ENCODE measurements around the gene RALGDS. TPM values are rescaled to one million over a fixed set of nuclear protein-coding genes. Genes with fewer than 3 reads are reported as not detected.

RALGDS gene
- total RNA-seq, 1 experiment from 2014 or later: 26.9 TPM

DNA sequence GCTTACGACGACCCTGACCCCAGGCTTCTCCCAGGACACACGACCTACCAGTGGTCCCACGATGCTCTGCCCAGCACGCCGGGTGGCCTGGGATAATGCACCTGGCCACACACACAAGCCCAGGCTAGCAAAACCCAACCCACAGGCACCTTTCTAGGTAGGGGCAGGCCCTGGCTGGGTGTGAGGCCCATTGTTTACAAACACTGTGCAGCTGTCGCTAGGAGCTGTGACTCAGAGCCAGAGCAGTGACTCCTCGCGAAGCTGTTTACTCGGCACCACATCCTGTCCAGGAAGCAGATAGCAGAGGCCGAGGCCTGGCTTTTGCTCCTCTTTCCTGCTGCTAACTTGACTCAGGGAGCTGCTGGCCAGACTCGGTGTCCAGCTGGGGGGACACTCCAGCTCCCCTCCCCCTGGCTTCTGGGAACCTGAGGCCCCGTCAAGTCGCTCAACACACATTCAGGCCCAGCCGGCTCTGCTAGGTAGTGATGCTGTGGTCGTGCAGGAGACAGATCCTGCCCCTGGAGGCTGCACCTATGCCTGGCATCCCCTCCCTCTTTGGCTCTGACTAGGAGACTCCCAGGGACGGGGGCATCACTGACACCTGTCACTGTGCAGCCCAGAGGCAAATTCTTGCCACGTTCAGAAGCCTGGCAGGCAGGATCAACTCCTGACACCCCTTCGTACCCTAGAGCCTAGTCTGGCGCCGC is 12.8 kb upstream of the RALGDS start:
- Histone ChIP-seq H3K4me3 (peak overlapping the region; percentile 7), H3K4me1 (peaks cover 38% of the 10 kb centered on the region), H3K27ac (peak overlapping the region; percentile 99), H3K36me3 (no peaks in the 10 kb centered on the region), H3K27me3 (no peaks in the 10 kb centered on the region), H3K9me3 (replicated peaks) (no peaks in the 10 kb centered on the region)
- DNase-seq: peak; percentile 96 to 97

DNA sequence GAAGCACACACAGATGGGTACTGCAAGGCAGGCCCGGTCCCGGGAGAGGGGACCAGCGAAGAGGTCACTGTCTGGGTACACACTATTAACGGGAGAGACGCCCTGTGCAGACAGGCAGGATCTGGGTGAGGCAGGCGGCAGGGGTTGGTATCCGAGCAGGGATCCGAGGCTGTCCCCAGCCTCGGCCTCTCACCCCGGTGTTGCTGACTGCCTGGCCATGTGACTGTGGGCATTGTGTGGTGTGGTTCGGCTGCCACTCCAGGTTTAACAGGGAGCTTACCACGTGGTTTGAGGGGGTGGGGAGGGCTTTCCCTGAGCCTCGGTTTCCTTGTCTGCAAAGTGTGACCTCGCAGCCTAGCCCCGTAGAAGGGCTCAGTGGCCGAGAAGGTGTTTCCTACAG is 11.1 kb upstream of the RALGDS start:
- no peaks in the 10 kb centered on the region for H3K9me3 ChIP-seq (replicated peaks)
- no peak overlapping the region for H3K4me3 ChIP-seq
- H3K27me3 ChIP-seq: no peaks in the 10 kb centered on the region
- no peaks in the 10 kb centered on the region for H3K36me3 ChIP-seq
- peak overlapping the region; percentile 99; the same call in 1 of the 2 replicates for H3K27ac ChIP-seq
- DNase-seq: no peak
- H3K4me1 ChIP-seq: peaks cover 43% of the 10 kb centered on the region

DNA sequence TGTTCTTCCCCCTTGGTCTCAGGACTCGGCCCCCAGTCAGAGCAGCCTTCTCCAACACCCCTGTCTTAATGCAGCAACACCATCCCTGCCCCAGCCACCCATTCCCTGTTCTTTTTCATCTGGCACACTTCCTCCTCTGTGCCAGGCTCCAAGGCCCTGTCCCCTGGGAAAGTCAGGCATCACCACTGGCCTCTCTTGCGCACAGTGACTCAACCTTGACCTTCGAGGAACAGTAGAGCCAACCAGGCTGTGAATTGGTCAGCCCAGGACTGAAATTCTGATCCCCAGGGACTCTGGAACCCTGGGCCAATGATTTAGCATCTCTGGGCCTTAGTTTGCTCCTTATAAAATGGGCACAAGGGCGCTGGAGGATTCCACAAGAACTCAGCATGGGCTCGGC is 10.5 kb upstream of the RALGDS start:
- Histone ChIP-seq H3K4me1 (peaks cover 50% of the 10 kb centered on the region), H3K27me3 (no peaks in the 10 kb centered on the region), H3K27ac (no peak overlapping the region), H3K36me3 (no peaks in the 10 kb centered on the region), H3K9me3 (replicated peaks) (no peaks in the 10 kb centered on the region), H3K4me3 (no peak overlapping the region)
- no peak for DNase-seq

DNA sequence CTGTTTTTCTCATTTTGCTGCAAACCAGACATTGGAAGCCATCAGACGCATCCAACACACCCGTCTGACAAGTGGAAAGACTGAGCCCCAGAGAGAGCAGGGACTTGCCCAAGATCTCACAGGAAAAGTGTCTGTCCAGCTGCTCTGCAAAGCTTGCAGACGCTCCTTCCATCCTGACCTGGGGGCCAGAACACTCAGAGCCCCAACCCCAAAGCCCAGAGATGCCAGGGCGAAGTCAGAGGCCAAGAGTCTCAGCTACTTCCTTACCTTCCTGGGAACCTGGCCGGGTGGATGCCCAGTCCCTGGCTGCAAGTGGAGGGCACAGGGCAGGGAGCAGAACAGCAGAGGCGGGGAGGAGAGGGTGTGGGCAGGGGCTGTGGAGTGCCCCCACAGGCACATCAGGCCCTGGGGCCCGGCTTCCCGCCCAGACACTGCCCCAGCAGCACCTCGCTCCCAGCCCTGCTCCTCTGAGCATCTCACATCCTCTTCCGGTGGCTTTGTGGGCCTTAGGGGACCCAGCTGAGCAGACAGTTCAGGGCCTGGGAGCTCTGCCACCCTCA is 9.7 kb upstream of the RALGDS start:
- H3K27me3 ChIP-seq: no peaks in the 10 kb centered on the region
- no peaks in the 10 kb centered on the region for H3K9me3 ChIP-seq (replicated peaks)
- no peak overlapping the region for H3K4me3 ChIP-seq
- DNase-seq: no peak
- H3K36me3 ChIP-seq: no peaks in the 10 kb centered on the region
- H3K27ac ChIP-seq: no peak overlapping the region
- H3K4me1 ChIP-seq: peaks cover 54% of the 10 kb centered on the region

DNA sequence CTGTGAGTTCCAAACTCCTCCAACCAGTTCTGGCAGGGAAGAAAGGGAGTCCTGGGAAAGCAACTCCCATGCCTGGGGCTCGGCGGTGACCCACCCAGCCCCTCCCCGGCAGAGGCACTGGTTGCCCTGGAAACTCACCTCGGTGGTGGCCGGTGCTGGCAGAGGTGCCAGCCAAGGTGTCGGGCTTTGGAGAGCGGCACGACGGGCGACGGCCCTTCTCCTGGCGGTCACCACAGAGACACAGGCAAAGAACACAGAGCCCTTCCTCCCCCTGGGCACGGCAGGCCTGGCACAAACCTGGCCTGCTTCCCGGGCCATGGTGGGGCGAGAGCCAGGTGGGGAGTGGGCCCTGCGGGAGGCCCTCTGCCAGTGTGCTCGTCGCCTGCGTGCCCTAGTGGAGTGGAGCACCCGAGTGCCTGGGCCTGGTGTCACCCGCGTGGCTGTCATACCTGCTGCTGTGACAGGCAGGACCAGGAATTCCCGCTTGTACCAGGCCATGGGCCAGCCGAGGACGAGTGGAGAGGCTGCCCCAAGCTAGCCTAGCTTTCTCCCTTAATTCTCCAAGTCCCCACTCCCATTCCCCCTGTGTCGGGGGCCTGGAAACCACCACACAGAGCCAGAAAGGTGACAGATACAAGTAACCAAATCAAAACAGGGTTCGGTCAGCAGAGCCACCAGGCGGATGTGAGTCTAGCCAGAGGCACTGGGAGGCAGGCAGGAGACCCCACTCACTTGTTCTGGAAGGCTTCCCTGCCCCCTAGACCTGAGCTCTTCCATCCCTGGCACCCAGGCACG is 8.2 kb upstream of the RALGDS start:
- no peaks in the 10 kb centered on the region for H3K9me3 ChIP-seq (replicated peaks)
- H3K4me1 ChIP-seq: peaks cover 43% of the 10 kb centered on the region
- H3K4me3 ChIP-seq: no peak overlapping the region
- H3K36me3 ChIP-seq: no peaks in the 10 kb centered on the region
- DNase-seq: no peak
- H3K27ac ChIP-seq: no peak overlapping the region
- H3K27me3 ChIP-seq: no peaks in the 10 kb centered on the region

DNA sequence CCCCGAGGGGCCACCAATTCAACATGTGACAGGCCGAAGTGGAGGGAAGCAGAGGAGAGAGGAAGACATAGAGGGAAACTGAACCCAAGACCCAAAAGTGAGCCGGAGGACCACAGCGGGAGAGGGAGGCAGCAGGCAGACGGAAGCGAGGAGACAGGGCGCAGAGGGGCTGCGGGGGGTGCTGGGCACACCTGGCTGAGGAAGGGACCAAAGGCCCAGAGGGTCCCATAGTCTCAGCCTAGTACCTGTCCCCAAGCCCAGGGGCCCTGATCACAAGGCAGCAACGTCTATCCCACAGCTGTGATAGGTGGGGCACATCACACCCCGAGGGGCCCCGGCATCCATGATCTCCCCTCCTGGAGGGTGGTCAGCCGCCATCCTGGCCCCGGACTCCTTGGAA is 7.1 kb upstream of the RALGDS start:
- Histone ChIP-seq H3K9me3 (replicated peaks) (no peaks in the 10 kb centered on the region), H3K27ac (no peak overlapping the region), H3K4me1 (peaks cover 36% of the 10 kb centered on the region), H3K27me3 (no peaks in the 10 kb centered on the region), H3K4me3 (no peak overlapping the region), H3K36me3 (no peaks in the 10 kb centered on the region)
- no peak for DNase-seq

DNA sequence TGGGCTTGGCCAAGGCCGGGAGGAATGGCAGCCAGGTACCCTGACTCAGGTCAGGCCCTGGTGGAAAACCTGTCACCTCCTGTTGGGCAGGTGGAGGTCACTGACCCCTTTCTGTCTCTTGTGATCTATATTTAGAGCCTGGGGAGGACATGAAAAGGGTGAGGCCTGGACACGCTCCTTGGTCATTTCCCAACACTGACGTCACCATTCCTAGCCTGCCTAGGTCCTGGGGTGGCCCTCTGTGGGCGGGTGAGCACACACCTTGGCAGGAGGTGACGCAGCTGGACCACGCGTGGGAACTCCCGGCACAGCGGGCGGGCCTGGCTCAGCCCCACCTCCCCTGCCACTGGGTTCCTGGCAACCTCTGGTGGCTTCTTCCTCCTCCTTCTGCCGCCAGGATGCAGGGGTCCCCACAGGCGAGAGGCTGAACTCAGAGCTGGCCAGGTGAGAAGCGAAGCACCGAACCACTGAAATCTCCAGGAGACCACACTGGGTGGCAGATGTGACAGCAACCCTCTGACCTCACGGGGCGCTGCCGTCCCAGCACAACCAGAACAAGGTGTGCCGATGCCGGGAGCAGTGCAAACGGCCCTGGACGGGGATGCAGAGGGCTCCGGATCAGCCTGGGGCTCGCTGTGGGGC is 6.4 kb upstream of the RALGDS start:
- Histone ChIP-seq H3K9me3 (replicated peaks) (no peaks in the 10 kb centered on the region), H3K27me3 (no peaks in the 10 kb centered on the region), H3K4me3 (no peak overlapping the region), H3K36me3 (no peaks in the 10 kb centered on the region), H3K27ac (no peak overlapping the region), H3K4me1 (peaks cover 34% of the 10 kb centered on the region)
- no peak for DNase-seq

DNA sequence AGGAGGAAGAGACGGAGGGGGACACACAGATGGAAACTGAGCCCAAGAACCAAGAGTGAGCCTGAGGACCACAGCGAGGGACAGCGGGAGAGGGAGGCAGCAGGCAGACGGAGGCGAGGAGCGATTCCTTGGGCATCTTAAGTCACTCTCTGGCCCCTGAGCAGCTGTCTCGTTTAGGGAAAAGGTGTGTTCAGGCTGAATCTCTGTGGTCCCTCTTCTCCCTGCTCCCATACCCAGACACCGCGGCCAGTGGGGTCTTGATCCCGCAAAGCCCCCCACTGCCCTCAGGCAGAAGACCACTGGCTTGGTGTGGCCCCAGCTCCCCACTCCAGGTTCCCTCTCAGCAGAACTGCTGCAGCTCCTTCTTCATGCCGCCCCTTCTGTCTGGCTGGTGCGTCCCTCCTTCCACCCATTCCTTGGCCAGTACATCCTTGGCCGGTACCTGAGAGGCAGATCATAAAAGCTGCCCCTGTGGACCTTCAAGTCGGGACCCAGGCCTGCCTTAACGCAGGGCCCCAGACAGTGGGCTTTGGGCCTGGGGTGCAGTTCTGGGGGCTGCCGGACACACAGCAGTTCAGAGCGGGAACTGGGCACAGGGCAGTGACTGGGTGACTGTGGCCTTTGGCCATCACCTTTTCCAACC is 5.8 kb upstream of the RALGDS start:
- Histone ChIP-seq H3K4me1 (peaks cover 28% of the 10 kb centered on the region), H3K27ac (peak overlapping the region; percentile 51), H3K4me3 (peak overlapping the region; percentile 28), H3K36me3 (no peaks in the 10 kb centered on the region), H3K9me3 (replicated peaks) (no peaks in the 10 kb centered on the region), H3K27me3 (no peaks in the 10 kb centered on the region)
- DNase-seq: peak; percentile 51 to 71

DNA sequence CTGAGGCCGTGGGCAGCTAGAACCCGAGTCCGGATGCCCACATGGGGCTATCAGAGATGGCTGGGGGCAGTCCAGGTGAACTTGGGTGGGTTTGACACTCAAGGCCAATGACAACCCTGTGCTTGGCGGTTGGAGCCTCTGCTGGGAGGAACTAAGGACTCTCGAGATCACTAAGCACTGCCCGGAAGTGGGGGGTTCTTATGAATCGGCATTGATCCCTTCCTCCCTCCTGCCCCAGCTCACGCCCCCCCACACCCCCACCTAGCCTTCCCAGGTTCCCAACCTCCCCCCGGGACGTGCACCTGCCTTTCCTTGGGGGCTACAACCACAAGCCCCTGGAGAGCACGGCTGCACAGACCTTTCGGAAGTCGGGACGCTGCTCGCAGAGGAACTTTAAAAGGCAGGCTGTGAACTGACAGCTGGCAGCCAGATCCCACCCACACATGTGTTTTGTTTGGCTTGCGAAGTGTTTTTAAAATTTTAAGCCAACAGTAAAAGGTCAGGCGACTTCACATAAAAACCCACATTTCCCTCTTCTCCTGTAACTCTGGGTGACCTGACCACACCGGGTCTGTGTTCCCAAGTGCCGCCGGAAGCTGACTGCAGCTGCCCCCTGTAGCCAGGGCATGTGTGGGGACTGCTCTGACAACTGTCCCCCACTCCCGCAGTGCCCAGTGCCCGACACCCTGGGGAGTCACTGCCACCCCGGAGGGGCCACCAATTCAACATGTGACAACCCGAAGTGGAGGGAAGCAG is 5.1 kb upstream of the RALGDS start:
- H3K27ac ChIP-seq: peak overlapping the region; percentile 51
- H3K4me3 ChIP-seq: peak overlapping the region; percentile 28
- H3K4me1 ChIP-seq: peaks cover 34% of the 10 kb centered on the region

DNA sequence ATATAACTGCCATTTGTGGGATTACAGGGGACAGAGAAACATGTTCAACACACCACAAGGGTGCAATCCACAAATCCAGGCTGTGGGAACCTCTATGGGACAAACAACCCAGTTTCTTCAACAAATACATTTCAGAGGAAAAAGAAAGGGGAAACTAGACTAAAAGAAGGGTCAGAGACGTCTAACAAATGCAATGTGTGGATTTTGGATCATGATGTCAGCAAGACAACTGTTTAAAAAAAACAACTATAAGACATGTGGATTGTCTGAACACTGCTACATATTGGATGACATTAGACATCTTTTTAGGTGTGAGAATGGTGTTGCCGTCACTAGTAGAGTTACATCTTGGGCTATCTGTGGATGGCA is 3.9 kb upstream of the RALGDS start:
- peaks cover 36% of the 10 kb centered on the region for H3K4me1 ChIP-seq
- no peaks in the 10 kb centered on the region for H3K9me3 ChIP-seq (replicated peaks)
- no peak for DNase-seq
- H3K4me3 ChIP-seq: no peak overlapping the region
- no peaks in the 10 kb centered on the region for H3K27me3 ChIP-seq
- H3K27ac ChIP-seq: no peak overlapping the region
- no peaks in the 10 kb centered on the region for H3K36me3 ChIP-seq

More for the DNA sequence above, 5.1 kb upstream of the RALGDS start:
- peak; percentile 52 to 65 for DNase-seq
- Histone ChIP-seq H3K27me3 (no peaks in the 10 kb centered on the region), H3K9me3 (replicated peaks) (no peaks in the 10 kb centered on the region), H3K36me3 (no peaks in the 10 kb centered on the region)

DNA sequence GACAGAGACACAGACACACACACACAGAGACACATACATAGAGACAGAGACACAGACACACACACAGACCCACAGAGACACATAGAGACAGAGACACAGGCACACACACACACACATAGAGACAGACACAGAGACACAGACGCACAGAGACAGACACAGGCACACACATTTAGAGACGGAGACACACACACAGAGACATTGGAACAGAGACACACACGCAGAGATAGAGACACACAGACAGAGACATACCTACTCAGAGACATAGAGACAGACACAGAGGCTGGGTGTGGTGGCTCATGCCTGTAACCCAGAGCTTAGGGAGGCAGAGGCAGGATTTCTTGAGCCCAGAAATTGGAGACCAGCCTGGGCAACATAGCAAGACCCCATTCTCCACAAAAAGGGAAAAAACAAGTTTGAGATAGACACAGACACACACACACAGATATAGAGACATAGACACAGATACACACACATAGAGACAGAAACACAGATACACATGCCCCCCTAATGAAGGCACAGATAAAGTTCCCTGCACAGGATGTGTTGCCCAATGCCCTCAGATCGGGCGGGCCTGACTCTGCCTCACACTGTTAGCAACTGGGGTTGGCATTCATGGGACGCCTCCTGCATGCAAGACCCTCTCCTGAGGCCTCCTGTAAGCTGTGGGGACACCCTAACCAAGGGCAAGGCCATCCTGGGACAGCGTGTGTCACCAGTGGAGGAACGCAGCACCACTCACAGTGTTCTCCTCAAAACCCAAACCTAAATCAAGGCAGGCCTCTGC is 3.3 kb upstream of the RALGDS start:
- H3K27me3 ChIP-seq: no peaks in the 10 kb centered on the region
- H3K9me3 ChIP-seq (replicated peaks): no peaks in the 10 kb centered on the region
- H3K27ac ChIP-seq: no peak overlapping the region
- H3K4me1 ChIP-seq: peaks cover 38% of the 10 kb centered on the region
- no peaks in the 10 kb centered on the region for H3K36me3 ChIP-seq
- no peak for DNase-seq
- H3K4me3 ChIP-seq: no peak overlapping the region

DNA sequence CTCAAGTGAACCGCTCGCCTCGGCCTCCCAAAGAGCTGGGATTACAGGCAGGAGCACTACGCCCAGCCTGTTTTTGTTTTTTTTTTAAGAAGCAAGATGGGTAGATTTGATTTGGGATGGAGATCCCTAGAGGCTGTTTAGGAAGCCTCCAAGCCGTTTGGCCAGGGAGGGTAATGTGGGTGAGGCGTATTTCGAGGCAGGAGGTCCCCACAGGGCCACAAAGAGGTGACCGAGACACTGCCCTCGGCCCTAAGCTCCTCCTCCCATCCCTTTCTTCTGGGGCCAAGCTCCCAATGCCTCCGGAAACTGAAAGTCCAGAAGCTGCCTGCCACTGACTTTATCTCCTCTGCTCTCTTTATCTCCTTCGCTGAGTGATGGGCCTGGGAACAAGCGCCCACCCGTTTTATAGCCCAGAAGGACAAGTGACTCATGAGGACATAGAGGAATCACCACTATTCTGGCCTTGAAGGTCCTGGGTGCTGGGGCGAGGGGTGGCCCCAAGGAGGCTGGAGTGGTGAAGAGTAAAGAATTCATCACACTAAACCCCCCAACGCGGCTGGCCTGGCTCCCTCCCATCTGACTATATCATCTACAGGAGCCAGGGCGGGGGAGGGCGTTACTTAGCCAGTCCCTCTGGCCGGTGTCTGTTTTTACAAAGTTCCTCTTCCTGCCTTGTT is 2.0 kb upstream of the RALGDS start:
- Histone ChIP-seq H3K27me3 (no peaks in the 10 kb centered on the region), H3K4me1 (peaks cover 38% of the 10 kb centered on the region), H3K9me3 (replicated peaks) (no peaks in the 10 kb centered on the region), H3K27ac (no peak overlapping the region), H3K4me3 (no peak overlapping the region), H3K36me3 (no peaks in the 10 kb centered on the region)
- no peak for DNase-seq

DNA sequence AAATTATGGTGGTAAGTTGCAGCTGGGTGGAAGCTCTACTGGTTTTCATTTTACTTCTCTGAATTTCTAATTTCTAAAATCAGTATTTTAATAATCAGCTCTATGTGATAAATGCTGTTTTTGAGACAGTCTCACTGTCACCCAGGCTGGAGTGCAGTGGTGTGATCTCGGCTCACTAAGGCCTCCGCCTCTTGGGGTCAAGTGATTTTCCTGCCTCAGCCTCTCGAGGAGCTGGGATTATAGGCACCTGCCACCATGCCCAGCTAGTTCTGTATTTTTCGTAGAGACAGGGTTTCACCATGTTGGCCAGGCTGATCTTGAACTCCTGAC is 1.5 kb upstream of the RALGDS start:
- H3K4me1 ChIP-seq: peaks cover 37% of the 10 kb centered on the region
- no peaks in the 10 kb centered on the region for H3K27me3 ChIP-seq
- H3K36me3 ChIP-seq: no peaks in the 10 kb centered on the region
- H3K9me3 ChIP-seq (replicated peaks): no peaks in the 10 kb centered on the region
- no peak for DNase-seq
- no peak overlapping the region for H3K4me3 ChIP-seq
- no peak overlapping the region for H3K27ac ChIP-seq
